ENCODE measurements around the gene PROM1. TPM values are rescaled to one million over a fixed set of nuclear protein-coding genes. Genes with fewer than 3 reads are reported as not detected.

The PROM1 gene
- total and polyA plus RNA-seq, 4 donors = 1.2 to 5.2 (median 3.7) TPM

GRCh38 chr4:15976456-15977447, 107.1 kb downstream of the PROM1 start:
- TF ChIP-seq CTCF (IDR thresholded peaks at IDR 0.05; ENCODE audit: low read depth, low read length, missing input control) = no peak
- no peak for TF ChIP-seq HNF4A (conservative IDR thresholded peaks at IDR 0.05)
- no peak for TF ChIP-seq ZBTB33 (IDR thresholded peaks at IDR 0.05)
- TF ChIP-seq FOXA2 (IDR thresholded peaks at IDR 0.05) = no peak
- TF ChIP-seq GABPA (IDR thresholded peaks at IDR 0.05 in 1 of 2, conservative IDR thresholded peaks at IDR 0.05 in 1 of 2) = no peak
- TF ChIP-seq YY1 (IDR thresholded peaks at IDR 0.05) = no peak
- no peak for TF ChIP-seq SP1 (IDR thresholded peaks at IDR 0.05)
- Histone ChIP-seq H3K27me3 (ENCODE audit: control insufficient read depth in 4 of 4, insufficient read depth in 4 of 4, low read length in 3 of 4) (no peaks in the 10 kb centered on the region), H3K9me3 (ENCODE audit: control insufficient read depth in 4 of 4, low read length in 3 of 4) (no peaks in the 10 kb centered on the region), H3K9ac (ENCODE audit: low read depth in 1 of 2, low read length in 2 of 2) (no peak overlapping the region), H3K36me3 (ENCODE audit: control insufficient read depth in 4 of 4, insufficient read depth in 3 of 4, low read depth in 1 of 4, low read length in 3 of 4) (no peaks in the 10 kb centered on the region), H3K4me3 (ENCODE audit: low read depth in 1 of 3, low read length in 3 of 3) (no peak overlapping the region), H3K27ac (ENCODE audit: low read depth in 1 of 2, low read length in 2 of 2) (no peak overlapping the region), H3K4me1 (ENCODE audit: control insufficient read depth in 4 of 4, insufficient read depth in 4 of 4, low read length in 3 of 4) (no peaks in the 10 kb centered on the region)
- 79% methylated on average over 7 of the region's 7 CpGs for WGBS
- DNase-seq (ENCODE audit: low spot score) = no peak

GRCh38 chr4:15971068-15971801, 112.6 kb downstream of the PROM1 start:
- 89% methylated on average over 9 of the region's 9 CpGs for WGBS
- Histone ChIP-seq H3K9me3 (ENCODE audit: control insufficient read depth in 4 of 4, low read length in 3 of 4) (peaks cover 0 to under 1% (median 0%) of the 10 kb centered on the region in 4 donors), H3K36me3 (ENCODE audit: control insufficient read depth in 4 of 4, insufficient read depth in 3 of 4, low read depth in 1 of 4, low read length in 3 of 4) (no peaks in the 10 kb centered on the region), H3K27ac (ENCODE audit: low read depth in 1 of 2, low read length in 2 of 2) (no peak overlapping the region), H3K9ac (ENCODE audit: low read depth in 1 of 2, low read length in 2 of 2) (no peak overlapping the region), H3K27me3 (ENCODE audit: control insufficient read depth in 4 of 4, insufficient read depth in 4 of 4, low read length in 3 of 4) (no peaks in the 10 kb centered on the region), H3K4me3 (ENCODE audit: low read depth in 1 of 3, low read length in 3 of 3) (no peak overlapping the region), H3K4me1 (ENCODE audit: control insufficient read depth in 4 of 4, insufficient read depth in 4 of 4, low read length in 3 of 4) (no peaks in the 10 kb centered on the region)
- no peak for TF ChIP-seq SP1 (IDR thresholded peaks at IDR 0.05)
- TF ChIP-seq ZBTB33 (IDR thresholded peaks at IDR 0.05) = no peak
- no peak for TF ChIP-seq ATF3 (IDR thresholded peaks at IDR 0.05)
- TF ChIP-seq YY1 (IDR thresholded peaks at IDR 0.05) = no peak
- no peak for TF ChIP-seq HNF4G (IDR thresholded peaks at IDR 0.05)
- TF ChIP-seq RXRA (IDR thresholded peaks at IDR 0.05) = no peak
- TF ChIP-seq GABPA (IDR thresholded peaks at IDR 0.05 in 1 of 2, conservative IDR thresholded peaks at IDR 0.05 in 1 of 2) = no peak
- TF ChIP-seq JUND (IDR thresholded peaks at IDR 0.05) = no peak
- no peak for DNase-seq (ENCODE audit: low spot score)
